Ovary (tissue), 9 donors: ENCODE measurements around the gene GPR155. TPM values are rescaled to one million over a fixed set of nuclear protein-coding genes. Genes with fewer than 3 reads are reported as not detected.

Source experiments
- DNase-seq, 5 donors: peaks; one replicate each; pipeline ENCODE4 v3.0.0-alpha.2; 2019 to 2020
- H3K27ac ChIP-seq, 2 donors: fragments of 200-600 bp; one replicate each; pipeline versions ENCODE4 v1.5.1 to v1.8.0; 2019 to 2022
- H3K27me3 ChIP-seq: fragments of 200-600 bp; one replicate; pipeline ENCODE4 v1.8.0; 2022
- H3K36me3 ChIP-seq: fragments of 200-600 bp; sonication (generic); one replicate; pipeline ENCODE4 v1.5.1; 2019
- H3K4me1 ChIP-seq: one replicate; pipeline ENCODE4 v1.8.1; 2013; ENCODE audit warnings: mild to moderate bottlenecking, moderate library complexity; ENCODE audit not compliant: insufficient read depth
- H3K4me3 ChIP-seq: fragments of 200-600 bp; sonication (generic); one replicate; pipeline ENCODE4 v1.5.1; 2017
- H3K9me3 ChIP-seq, 2 donors: fragments of 200-600 bp in 1 of 2; sonication (generic) in 1 of 2; one replicate each; pipeline versions ENCODE4 v1.5.1 to v1.8.1; 2013 to 2019; ENCODE audit warnings: mild to moderate bottlenecking in 1 of 2, moderate library complexity in 1 of 2
- CTCF ChIP-seq, 3 donors: fragments of 450-650 bp in 2 of 3; fragments of 200-600 bp in 1 of 3; IDR thresholded peaks; one replicate each; pipeline versions ENCODE4 v1.5.1 to v1.8.0; 2016 to 2022; ENCODE audit warnings: antibody characterized with exemption in 3 of 3, mild to moderate bottlenecking in 1 of 3
- EP300 ChIP-seq: sonication (generic); formaldehyde crosslinking; IDR thresholded peaks from one replicate; pipeline ENCODE4 v1.6.1; 2017; ENCODE audit warnings: antibody characterized with exemption
- POLR2A ChIP-seq: fragments of 450-650 bp; IDR thresholded peaks from one replicate; pipeline ENCODE4 v1.6.1; 2017; ENCODE audit warnings: antibody characterized with exemption, mild to moderate bottlenecking, moderate library complexity
- WGBS, 3 donors: extraction: QIAGEN DNeasy Blood & Tissue Kit in 1 of 3; methylation state at CpG; one replicate each; pipeline versions ENCODE4 v1.1.5 to v1.1.7; 2013 to 2017; 5-methylcytosine and 5-hydroxymethylcytosine counted together
- intact Hi-C, 4 donors: fragments of 100-400 bp; cut with DNase I; formaldehyde crosslinking; loops; one replicate each; pipeline versions ENCODE4 v1.11.0 to v1.15.1; 2022 to 2023
- polyA plus RNA-seq, 2 donors: library from polyadenylated mRNA; stranded (reverse); fragments of 200-250 nt in 1 of 2; fragments of 350-450 nt in 1 of 2; fragmentation: Illumina TruSeq in 1 of 2; extraction: RNeasy Lipid Tissue Mini Kit (QIAGEN cat#74804) in 1 of 2; gene quantifications; one replicate each; pipeline ENCODE4 v1.2.3, GENCODE V29; 2013 to 2014
- total RNA-seq, 7 donors: library from RNA; depleted of rRNA in 2 of 7; stranded (reverse); fragments of >200 nt in 2 of 7; fragmentation: NEBNext Ultra II Directional in 3 of 7; extraction: Animal tissue kit (Norgen Biotek cat#: 25700) in 3 of 7; gene quantifications; one replicate each; pipeline versions ENCODE4 v1.1.0 to v1.2.4, GENCODE V29; 2016 to 2023
- donor health status: DM: no; HTN: no; CAD: no; lungs with moderate emphysema.
- donor health status: DM: no; HTN: no; CAD: no.
- donor health status: Bipolar disorder and iron deficiency.
- donor health status: DM: yes; HTN: yes; CAD: no.
- donor health status: DM: no; HTN: no; CAD: no.
- donor health status: DM: yes; HTN: yes; CAD: no.

Gene GPR155
- total and polyA plus RNA-seq, 9 donors = 1.9 to 7.2 (median 3.9) TPM

- Histone ChIP-seq H3K4me1 (no peaks in the 10 kb centered on the region), H3K27me3 (no peaks in the 10 kb centered on the region), H3K27ac (no peak overlapping the region), H3K4me3 (no peak overlapping the region), H3K9me3 (no peaks in the 10 kb centered on the region), H3K36me3 (no peaks in the 10 kb centered on the region)
- intact Hi-C loops = no loop called here
- 79 to 85% (median 84%) methylated on average over 4 of the region's 4 CpGs for WGBS, 3 donors
- TF ChIP-seq POLR2A (no peak), CTCF (IDR thresholded peaks at IDR 0.05) (no peak), EP300 (no peak)
- DNase-seq = no peak
These were observed 40.3 kb downstream of the GPR155 start for GRCh38 chr2:174446531-174446930.

- Histone ChIP-seq H3K27me3 (no peaks in the 10 kb centered on the region), H3K4me3 (no peak overlapping the region), H3K27ac (no peak overlapping the region), H3K9me3 (no peaks in the 10 kb centered on the region), H3K4me1 (no peaks in the 10 kb centered on the region), H3K36me3 (no peaks in the 10 kb centered on the region)
- intact Hi-C loops = no loop called here
- WGBS, 3 donors = 68 to 78% (median 75%) methylated on average over 3 of the region's 3 CpGs
- no peak for TF ChIP-seq EP300
- TF ChIP-seq CTCF (IDR thresholded peaks at IDR 0.05) = no peak
- no peak for TF ChIP-seq POLR2A
- no peak for DNase-seq
These were observed 41.6 kb downstream of the GPR155 start for GRCh38 chr2:174445248-174445647.

GRCh38 chr2:174444761-174445160 is 42.1 kb downstream of the GPR155 start:
- H3K27ac ChIP-seq = no peak overlapping the region
- H3K36me3 ChIP-seq = no peaks in the 10 kb centered on the region
- no peak for TF ChIP-seq CTCF (IDR thresholded peaks at IDR 0.05)
- no peak for TF ChIP-seq EP300
- no peak for TF ChIP-seq POLR2A
- H3K4me3 ChIP-seq = no peak overlapping the region
- WGBS, 3 donors = 61 to 73% (median 64%) methylated on average over 6 of the region's 6 CpGs
- H3K9me3 ChIP-seq = no peaks in the 10 kb centered on the region
- H3K27me3 ChIP-seq = no peaks in the 10 kb centered on the region
- intact Hi-C loops = no loop called here
- DNase-seq = no peak
- no peaks in the 10 kb centered on the region for H3K4me1 ChIP-seq

- DNase-seq = no peak
- TF ChIP-seq POLR2A = no peak
- no peak for TF ChIP-seq EP300
- TF ChIP-seq CTCF (IDR thresholded peaks at IDR 0.05) = no peak
- intact Hi-C loops = no loop called here
- Histone ChIP-seq H3K9me3 (no peaks in the 10 kb centered on the region), H3K36me3 (no peaks in the 10 kb centered on the region), H3K4me1 (no peaks in the 10 kb centered on the region), H3K4me3 (no peak overlapping the region), H3K27me3 (no peaks in the 10 kb centered on the region), H3K27ac (no peak overlapping the region)
- 68 to 72% (median 69%) methylated on average over 3 of the region's 3 CpGs for WGBS, 3 donors
These were observed 44.0 kb downstream of the GPR155 start for GRCh38 chr2:174442546-174443510.
